CD4-positive, CD25-positive, alpha-beta regulatory T cell (primary cell): ENCODE data around the gene MAP3K14. TPM values are rescaled to one million over a fixed set of nuclear protein-coding genes. Genes with fewer than 3 reads are reported as not detected.
A peak's percentile ranks its signal among the peaks of the same experiment; 100 is the strongest.

Experiments used
- ATAC-seq, 2 donors: fragments of 150-1000 bp; cut with Tn5 transposase; one replicate each; pipeline ENCODE4 v1.10.0; 2021; ENCODE audit warnings: low read depth in 2 of 2, moderate number of reproducible peaks in 2 of 2, moderate library complexity in 1 of 2
- DNase-seq, 3 donors: peaks; one replicate each; pipeline versions ENCODE4 v3.0.0 to v3.0.0-alpha.2; 2012 to 2022; ENCODE audit warnings: mixed read lengths in 1 of 3
- H3K27ac ChIP-seq: one replicate; pipeline ENCODE4 v1.7.0; 2013; ENCODE audit warnings: mild to moderate bottlenecking, low read length; ENCODE audit not compliant: insufficient read depth, poor library complexity, severe bottlenecking
- H3K27me3 ChIP-seq: one replicate; pipeline ENCODE4 v1.7.0; 2013; ENCODE audit warnings: low read length; ENCODE audit not compliant: control insufficient read depth, insufficient read depth
- H3K36me3 ChIP-seq: one replicate; pipeline ENCODE4 v1.7.0; 2013; ENCODE audit warnings: mild to moderate bottlenecking, low read length, moderate library complexity; ENCODE audit not compliant: control insufficient read depth, insufficient read depth
- H3K4me1 ChIP-seq: 2 replicates; pipeline ENCODE4 v1.7.0; 2013; ENCODE audit warnings: mild to moderate bottlenecking, low read length; ENCODE audit not compliant: insufficient read depth, control insufficient read depth, poor library complexity, severe bottlenecking
- H3K4me3 ChIP-seq: one replicate; pipeline ENCODE4 v1.7.0; 2013; ENCODE audit warnings: low read depth, mild to moderate bottlenecking, low read length, moderate library complexity
- H3K9me3 ChIP-seq, 2 experiments: 1 replicate in 1 of 2; 2 replicates in 1 of 2; pipeline ENCODE4 v1.7.0; 2013; ENCODE audit warnings: low read length in 2 of 2, mild to moderate bottlenecking in 1 of 2, moderate library complexity in 1 of 2; ENCODE audit not compliant: control insufficient read depth in 2 of 2
- H3K27ac Mint-ChIP-seq, 3 donors: one replicate each; pipeline ENCODE4 v1.8.0; 2020 to 2022; ENCODE audit warnings: mild to moderate bottlenecking in 3 of 3, mixed read lengths in 3 of 3, moderate library complexity in 2 of 3
- H3K27me3 Mint-ChIP-seq: one replicate; pipeline ENCODE4 v1.8.0; 2022; ENCODE audit warnings: mild to moderate bottlenecking, mixed read lengths
- H3K36me3 Mint-ChIP-seq: one replicate; pipeline ENCODE4 v1.8.0; 2020; ENCODE audit warnings: mixed read lengths
- H3K4me1 Mint-ChIP-seq, 4 donors: one replicate each; pipeline ENCODE4 v1.8.0; 2020 to 2022; ENCODE audit warnings: mixed read lengths in 4 of 4, mild to moderate bottlenecking in 1 of 4
- H3K4me3 Mint-ChIP-seq, 4 donors: one replicate each; pipeline ENCODE4 v1.8.0; 2020 to 2022; ENCODE audit warnings: mild to moderate bottlenecking in 4 of 4, mixed read lengths in 4 of 4, moderate library complexity in 3 of 4
- H3K9me3 Mint-ChIP-seq, 7 donors: one replicate each; pipeline ENCODE4 v1.8.0; 2020 to 2022; ENCODE audit warnings: mixed read lengths in 7 of 7, mild to moderate bottlenecking in 3 of 7, moderate library complexity in 2 of 7
- polyA plus RNA-seq, 4 donors: library from polyadenylated mRNA; unstranded; fragments of 300-500 nt; fragmentation: Illumina TruSeq; gene quantifications; one replicate each; pipeline ENCODE4 v1.2.3, GENCODE V29; 2021
- total RNA-seq: library from RNA; stranded (reverse); gene quantifications from one replicate; pipeline ENCODE4 v1.2.3, GENCODE V29; 2022

The MAP3K14 gene
- total and polyA plus RNA-seq, 5 donors from 2014 or later = 5.9 to 61.3 (median 7.2) TPM

- Mint-ChIP-seq H3K4me1 (peaks cover 4 to 66% (median 44%) of the 10 kb centered on the region in 4 donors), H3K36me3 (no peaks in the 10 kb centered on the region), H3K27me3 (no peaks in the 10 kb centered on the region), H3K27ac (peak overlapping the region; percentile 15 to 94 (median 87)), H3K9me3 (no peaks in the 10 kb centered on the region), H3K4me3 (peak overlapping the region in 2 of 4 donors; percentile 39 to 74)
- Histone ChIP-seq H3K4me1 (peaks cover 53% of the 10 kb centered on the region), H3K9me3 (no peaks in the 10 kb centered on the region), H3K27ac (peak overlapping the region; percentile 95), H3K27me3 (no peaks in the 10 kb centered on the region), H3K36me3 (no peaks in the 10 kb centered on the region), H3K4me3 (no peak overlapping the region)
- DNase-seq = no peak
- no peak for ATAC-seq
Observed at GRCh38 chr17:45318561-45319230, 1.9 kb upstream of the MAP3K14 start.

- H3K27me3 Mint-ChIP-seq = no peaks in the 10 kb centered on the region
- DNase-seq = peak; percentile 100
- H3K9me3 Mint-ChIP-seq = no peaks in the 10 kb centered on the region
- no peaks in the 10 kb centered on the region for H3K36me3 Mint-ChIP-seq
- H3K36me3 ChIP-seq = no peaks in the 10 kb centered on the region
- peak overlapping the region; percentile 90 to 96 (median 92) for H3K27ac Mint-ChIP-seq
- H3K4me3 Mint-ChIP-seq = peak overlapping the region; percentile 92 to 97 (median 94)
- peaks cover 67% of the 10 kb centered on the region for H3K4me1 ChIP-seq
- peak overlapping the region; percentile 77 for H3K4me3 ChIP-seq
- no peaks in the 10 kb centered on the region for H3K9me3 ChIP-seq
- ATAC-seq = peak; percentile 84 to 85
- no peaks in the 10 kb centered on the region for H3K27me3 ChIP-seq
- H3K4me1 Mint-ChIP-seq = peaks cover 13 to 80% (median 55%) of the 10 kb centered on the region in 4 donors
- peak overlapping the region; percentile 95 for H3K27ac ChIP-seq
Observed at GRCh38 chr17:45317111-45317928, 500 bp upstream of the MAP3K14 start.

- no peaks in the 10 kb centered on the region for H3K9me3 Mint-ChIP-seq
- peaks cover 14 to 81% (median 59%) of the 10 kb centered on the region in 4 donors for H3K4me1 Mint-ChIP-seq
- H3K9me3 ChIP-seq = no peaks in the 10 kb centered on the region
- H3K27me3 ChIP-seq = no peaks in the 10 kb centered on the region
- ATAC-seq = no peak
- peaks cover 74% of the 10 kb centered on the region for H3K4me1 ChIP-seq
- H3K4me3 Mint-ChIP-seq = peak overlapping the region; percentile 89 to 99 (median 93)
- DNase-seq = peak in 2 of 3 donors; percentile 31 to 48
- peak overlapping the region; percentile 95 for H3K4me3 ChIP-seq
- no peaks in the 10 kb centered on the region for H3K36me3 ChIP-seq
- H3K27ac ChIP-seq = peak overlapping the region; percentile 95
- no peaks in the 10 kb centered on the region for H3K27me3 Mint-ChIP-seq
- H3K27ac Mint-ChIP-seq = peak overlapping the region; percentile 96 to 98 (median 96)
- peaks cover 3% of the 10 kb centered on the region for H3K36me3 Mint-ChIP-seq
Observed at GRCh38 chr17:45315648-45316433, 979 bp downstream of the MAP3K14 start.

GRCh38 chr17:45314741-45315647, 1.8 kb downstream of the MAP3K14 start:
- no peaks in the 10 kb centered on the region for H3K27me3 Mint-ChIP-seq
- peaks cover 10% of the 10 kb centered on the region for H3K36me3 Mint-ChIP-seq
- Histone ChIP-seq H3K4me1 (peaks cover 74% of the 10 kb centered on the region), H3K36me3 (no peaks in the 10 kb centered on the region), H3K27me3 (no peaks in the 10 kb centered on the region), H3K9me3 (no peaks in the 10 kb centered on the region), H3K4me3 (peak overlapping the region; percentile 95), H3K27ac (peak overlapping the region; percentile 95)
- H3K4me1 Mint-ChIP-seq = peaks cover 14 to 82% (median 61%) of the 10 kb centered on the region in 4 donors
- H3K4me3 Mint-ChIP-seq = peak overlapping the region; percentile 89 to 99 (median 93)
- ATAC-seq (no peak), DNase-seq (peak in 1 of 3 donors; percentile 52)
- H3K9me3 Mint-ChIP-seq = no peaks in the 10 kb centered on the region
- peak overlapping the region; percentile 96 to 98 (median 96) for H3K27ac Mint-ChIP-seq

GRCh38 chr17:45313996-45314740, 2.7 kb downstream of the MAP3K14 start:
- peak overlapping the region; percentile 95 for H3K4me3 ChIP-seq
- H3K27ac ChIP-seq = peak overlapping the region; percentile 95
- ATAC-seq (no peak), DNase-seq (peak in 2 of 3 donors; percentile 28 to 67)
- H3K27me3 Mint-ChIP-seq = no peaks in the 10 kb centered on the region
- no peaks in the 10 kb centered on the region for H3K9me3 Mint-ChIP-seq
- no peaks in the 10 kb centered on the region for H3K27me3 ChIP-seq
- H3K4me1 Mint-ChIP-seq = peaks cover 14 to 81% (median 60%) of the 10 kb centered on the region in 4 donors
- no peaks in the 10 kb centered on the region for H3K9me3 ChIP-seq
- H3K36me3 Mint-ChIP-seq = peaks cover 11% of the 10 kb centered on the region
- H3K4me1 ChIP-seq = peaks cover 79% of the 10 kb centered on the region
- H3K36me3 ChIP-seq = peaks cover 5% of the 10 kb centered on the region
- peak overlapping the region; percentile 89 to 99 (median 93) for H3K4me3 Mint-ChIP-seq
- H3K27ac Mint-ChIP-seq = peak overlapping the region; percentile 96 to 98 (median 96)

- H3K36me3 Mint-ChIP-seq = peaks cover 13% of the 10 kb centered on the region
- H3K27ac Mint-ChIP-seq = peak overlapping the region; percentile 96 to 99 (median 98)
- Histone ChIP-seq H3K4me3 (peak overlapping the region; percentile 95), H3K9me3 (no peaks in the 10 kb centered on the region), H3K36me3 (peaks cover 9% of the 10 kb centered on the region), H3K27ac (peak overlapping the region; percentile 95), H3K27me3 (no peaks in the 10 kb centered on the region), H3K4me1 (peaks cover 87% of the 10 kb centered on the region)
- no peak for ATAC-seq
- peak overlapping the region; percentile 89 to 99 (median 93) for H3K4me3 Mint-ChIP-seq
- peaks cover 14 to 80% (median 62%) of the 10 kb centered on the region in 4 donors for H3K4me1 Mint-ChIP-seq
- DNase-seq = no peak
- no peaks in the 10 kb centered on the region for H3K27me3 Mint-ChIP-seq
- H3K9me3 Mint-ChIP-seq = no peaks in the 10 kb centered on the region
Observed at GRCh38 chr17:45313421-45313771, 3.4 kb downstream of the MAP3K14 start.
